GM12891 (cell line): Measurements from ENCODE around the gene ANO9.

ENCODE experiments used
- POLR2A ChIP-seq: IDR thresholded peaks from 2 replicates; pipeline ENCODE4 v1.6.1; 2011; ENCODE audit warnings: low read depth, low read length, control low read depth
- POLR2AphosphoS5 ChIP-seq: IDR thresholded peaks from 2 replicates; pipeline ENCODE4 v1.6.1; 2011; ENCODE audit warnings: low read depth, low read length, control low read depth
- TAF1 ChIP-seq: IDR thresholded peaks from 2 replicates; pipeline ENCODE4 v1.6.1; 2011; ENCODE audit warnings: low read depth, low read length, control low read depth

DNA sequence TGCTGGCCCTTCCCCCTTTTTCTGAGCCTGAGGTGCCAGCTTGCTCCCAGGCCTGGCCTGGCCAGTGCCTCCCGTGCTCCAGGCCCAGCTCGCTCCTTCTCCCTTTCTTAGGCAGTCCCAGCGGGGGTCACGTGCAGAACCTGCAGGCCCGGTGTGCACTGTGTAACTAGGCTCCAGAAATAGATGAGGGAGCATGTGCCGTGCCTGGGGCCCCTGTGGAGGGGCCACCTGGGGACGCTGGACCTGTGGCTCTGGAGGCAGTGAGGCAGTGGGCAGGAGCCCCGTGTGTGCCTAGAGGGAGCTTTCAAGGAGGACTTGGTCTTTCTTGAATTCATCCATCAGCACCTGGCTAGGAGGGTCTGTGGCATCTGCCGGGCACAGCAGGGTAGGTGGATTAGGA lies 19.8 kb upstream of the ANO9 start:
- TF ChIP-seq POLR2AphosphoS5 (no peak), POLR2A (no peak), TAF1 (no peak)
